ENCODE measurements around the gene ZNF641.

- TF ChIP-seq CTCF (IDR thresholded peaks at IDR 0.05): no peak
- no peak for TF ChIP-seq POLR2A (IDR thresholded peaks at IDR 0.05)
- TF ChIP-seq EP300 (IDR thresholded peaks at IDR 0.05): no peak
Measured at GRCh38 chr12:48307269-48307668, 43.5 kb downstream of the ZNF641 start.

Data from tibial nerve (tissue), 4 donors.